Mammary epithelial cell (primary cell): ENCODE data around the gene MYH10.

Source experiments
- CTCF ChIP-seq, 2 donors: IDR thresholded peaks in 1 of 2; conservative IDR thresholded peaks in 1 of 2; 2 replicates each; pipeline ENCODE4 v1.5.1; 2011 to 2012; ENCODE audit warnings: inconsistent platforms in 2 of 2, low read length in 2 of 2, mild to moderate bottlenecking in 2 of 2, control low read depth in 1 of 2, low read depth in 1 of 2; ENCODE audit not compliant: insufficient read depth in 1 of 2; ENCODE audit errors: extremely low read depth in 1 of 2
- EZH2 ChIP-seq: IDR thresholded peaks from 2 replicates; pipeline ENCODE4 v1.6.1; 2012; ENCODE audit warnings: low read length, inconsistent platforms, borderline replicate concordance

GRCh38 chr17:8496081-8496480 is 134.4 kb downstream of the MYH10 start:
- TF ChIP-seq CTCF (conservative IDR thresholded peaks at IDR 0.05 in 1 of 2, IDR thresholded peaks at IDR 0.05 in 1 of 2; ENCODE audit: extremely low read depth in 1 of 2, insufficient read depth in 1 of 2, low read depth in 1 of 2, low read length in 2 of 2) (no peak), EZH2 (no peak)
